ENCODE results near the gene TCF3.
"Not testable (repeated sequence)": the region's sequence is repeated elsewhere in the genome, so short reads cannot be mapped to it uniquely, and the experiment has no call there.

Gene TCF3

GRCh38 chr19:1652471-1653299 lies at the start of gene TCF3:
TCF3 (minus strand) TSS chr19:1652615; CDS start chr19:1650248, 2,367 bp downstream.
- DNase-seq, result peak; percentile 67 to 99 (median 97)

- DNase-seq, result no peak
Observed at GRCh38 chr19:1700733-1701663, 48.6 kb upstream of the TCF3 start.

GRCh38 chr19:1699998-1700732 lies 47.8 kb upstream of the TCF3 start:
- no peak for DNase-seq

GRCh38 chr19:1699386-1699785 lies 47.0 kb upstream of the TCF3 start:
- DNase-seq, result no peak

- no peak for DNase-seq
Observed at GRCh38 chr19:1698636-1699035, 46.2 kb upstream of the TCF3 start.

- DNase-seq, result not testable (repeated sequence)
Observed at GRCh38 chr19:1695481-1695880, 43.1 kb upstream of the TCF3 start.

GRCh38 chr19:1691589-1692290 lies 39.3 kb upstream of the TCF3 start:
- no peak for DNase-seq

GRCh38 chr19:1690699-1691307 lies 38.4 kb upstream of the TCF3 start:
- no peak for DNase-seq

- DNase-seq, result not testable (repeated sequence)
Observed at GRCh38 chr19:1685785-1686184, 33.4 kb upstream of the TCF3 start.

- no peak for DNase-seq
Observed at GRCh38 chr19:1685046-1685445, 32.6 kb upstream of the TCF3 start.

GRCh38 chr19:1684573-1684912 lies 32.1 kb upstream of the TCF3 start:
- no peak for DNase-seq

- no peak for DNase-seq
Observed at GRCh38 chr19:1683869-1684572, 31.6 kb upstream of the TCF3 start.

GRCh38 chr19:1680976-1681375 lies 28.6 kb upstream of the TCF3 start:
- no peak for DNase-seq

- no peak for DNase-seq
Observed at GRCh38 chr19:1678073-1678472, 25.7 kb upstream of the TCF3 start.

- DNase-seq, result no peak
Observed at GRCh38 chr19:1676351-1677266, 24.2 kb upstream of the TCF3 start.

GRCh38 chr19:1675633-1676350 lies 23.4 kb upstream of the TCF3 start:
- DNase-seq, result no peak

GRCh38 chr19:1674293-1674679 lies 21.9 kb upstream of the TCF3 start:
- DNase-seq, result no peak

- no peak for DNase-seq
Observed at GRCh38 chr19:1673645-1674292, 21.4 kb upstream of the TCF3 start.
